ENCODE data around the gene INCENP.

DNA sequence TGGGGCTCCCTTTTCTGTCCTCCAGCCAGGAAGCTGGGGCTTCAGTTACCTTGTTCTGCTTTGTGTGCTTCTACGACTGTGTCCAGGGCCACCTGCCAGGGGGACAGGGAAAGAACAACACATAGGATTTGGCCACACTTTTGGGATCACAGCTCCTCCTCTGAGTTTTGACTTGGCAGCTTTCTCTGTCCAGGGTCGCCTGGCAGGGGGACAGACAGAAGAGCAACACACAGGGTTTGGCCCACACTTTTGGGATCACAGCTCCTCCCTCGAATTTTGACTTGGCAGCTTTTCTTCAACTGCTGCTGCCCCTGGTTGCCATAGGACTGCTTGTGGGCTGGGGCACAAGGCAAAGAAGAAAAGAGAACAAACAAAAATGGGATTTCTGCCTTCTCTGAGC, 19.1 kb downstream of the INCENP start:
- no peak for TF ChIP-seq CTCF (IDR thresholded peaks at IDR 0.05; ENCODE audit: low read length)
- TF ChIP-seq EZH2phosphoT487 (IDR thresholded peaks at IDR 0.05; ENCODE audit: low read length), result no peak
- no peak for TF ChIP-seq EZH2 (optimal IDR thresholded peaks at IDR 0.05; ENCODE audit: low read depth, low read length)
